HG02885 (cell line): Measurements from ENCODE around the gene ENKUR.
"Not testable (repeated sequence)": the region's sequence is repeated elsewhere in the genome, so short reads cannot be mapped to it uniquely, and the experiment has no call there.

ENCODE experiments used
- ATAC-seq: cut with Tn5 transposase; IDR thresholded peaks from one replicate; pipeline ENCODE4 v1.9.1; 2021; ENCODE audit warnings: mild to moderate bottlenecking; ENCODE audit not compliant: unreplicated experiment, poor library complexity

Gene ENKUR

DNA sequence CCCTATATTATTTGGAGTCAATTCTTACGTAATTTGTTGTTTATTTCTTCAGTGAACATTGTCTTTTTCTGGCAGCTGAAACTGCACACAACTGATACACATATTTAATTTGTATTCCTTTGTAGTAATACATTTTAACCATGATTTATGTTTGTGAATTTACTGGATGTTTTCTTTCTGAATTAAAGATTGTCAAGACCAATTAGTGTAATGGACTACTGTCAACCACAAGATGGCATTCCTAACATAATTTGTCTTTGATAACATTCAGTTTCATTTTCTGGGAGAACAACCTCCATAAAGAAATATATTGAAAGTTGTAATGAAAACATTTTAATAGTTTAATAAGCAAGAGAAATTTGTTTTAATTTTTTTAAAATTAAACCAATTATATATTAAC lies 10.5 kb upstream of the ENKUR start:
- ATAC-seq, result no peak

DNA sequence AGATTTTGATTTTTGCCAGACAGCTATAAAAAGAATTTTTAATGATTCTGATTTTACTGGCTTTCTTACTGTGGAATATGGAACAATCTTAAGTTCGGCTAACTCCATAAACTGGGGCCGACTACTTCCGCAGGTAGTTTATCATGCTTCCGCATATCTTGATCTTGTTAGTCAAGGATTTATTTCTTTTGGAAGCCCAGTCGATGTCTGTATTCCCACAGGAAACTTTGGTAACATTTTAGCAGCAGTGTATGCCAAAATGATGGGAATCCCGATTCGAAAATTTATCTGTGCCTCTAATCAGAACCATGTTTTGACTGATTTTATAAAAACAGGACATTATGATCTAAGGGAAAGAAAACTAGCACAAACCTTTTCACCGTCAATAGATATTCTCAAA lies 8.6 kb upstream of the ENKUR start:
- ATAC-seq, result no peak

DNA sequence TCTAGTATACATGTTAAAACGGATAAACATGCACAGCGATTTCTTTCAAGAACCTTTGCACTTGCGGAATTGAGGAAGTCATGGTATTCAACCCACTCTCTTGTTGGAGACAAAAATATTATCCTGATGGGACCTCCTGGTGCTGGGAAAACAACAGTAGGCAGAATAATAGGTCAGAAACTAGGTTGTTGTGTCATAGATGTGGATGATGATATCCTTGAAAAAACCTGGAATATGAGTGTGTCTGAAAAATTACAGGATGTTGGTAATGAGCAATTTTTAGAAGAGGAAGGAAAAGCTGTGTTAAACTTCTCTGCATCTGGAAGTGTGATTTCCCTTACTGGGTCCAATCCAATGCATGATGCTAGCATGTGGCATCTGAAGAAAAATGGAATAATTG lies 7.3 kb upstream of the ENKUR start:
- ATAC-seq, result no peak

DNA sequence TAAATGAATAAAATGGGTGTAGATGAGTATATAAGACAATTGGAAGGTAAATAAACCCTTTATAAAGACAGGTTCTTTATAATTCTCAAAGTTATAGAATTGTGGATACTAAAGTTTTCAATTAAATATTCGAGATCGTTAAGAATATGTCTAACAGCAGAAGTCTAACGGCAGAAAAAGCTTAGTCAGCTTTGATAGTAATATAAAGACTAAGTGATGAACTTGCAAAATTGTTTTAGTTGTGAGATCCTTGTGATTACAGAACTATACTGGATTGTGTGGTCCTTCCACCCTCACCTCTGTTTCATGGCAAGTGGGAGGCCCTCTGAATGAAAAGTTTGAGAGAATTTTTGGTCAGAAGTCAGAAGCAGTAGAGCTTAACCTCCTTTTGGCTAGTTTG lies 2.7 kb upstream of the ENKUR start:
- ATAC-seq, result no peak

DNA sequence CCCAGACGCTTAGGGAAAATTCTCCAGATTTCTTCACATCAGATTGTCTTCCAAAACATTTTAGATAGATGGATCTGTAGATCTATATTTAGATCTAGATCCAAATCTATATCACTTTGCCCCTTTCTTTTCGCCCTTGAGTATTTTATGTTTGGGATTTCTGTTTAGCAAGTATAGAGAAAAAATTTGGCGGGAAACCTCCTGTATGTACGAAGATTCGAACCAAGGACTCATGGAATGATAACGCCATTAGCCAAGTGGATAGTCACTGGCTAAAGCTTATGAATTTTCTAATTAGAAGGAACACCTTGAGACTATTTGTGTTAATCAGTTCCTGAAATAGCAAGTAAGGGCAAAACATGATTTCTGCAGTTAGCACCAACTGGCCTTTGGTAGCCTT lies 1.7 kb upstream of the ENKUR start:
- no peak for ATAC-seq

DNA sequence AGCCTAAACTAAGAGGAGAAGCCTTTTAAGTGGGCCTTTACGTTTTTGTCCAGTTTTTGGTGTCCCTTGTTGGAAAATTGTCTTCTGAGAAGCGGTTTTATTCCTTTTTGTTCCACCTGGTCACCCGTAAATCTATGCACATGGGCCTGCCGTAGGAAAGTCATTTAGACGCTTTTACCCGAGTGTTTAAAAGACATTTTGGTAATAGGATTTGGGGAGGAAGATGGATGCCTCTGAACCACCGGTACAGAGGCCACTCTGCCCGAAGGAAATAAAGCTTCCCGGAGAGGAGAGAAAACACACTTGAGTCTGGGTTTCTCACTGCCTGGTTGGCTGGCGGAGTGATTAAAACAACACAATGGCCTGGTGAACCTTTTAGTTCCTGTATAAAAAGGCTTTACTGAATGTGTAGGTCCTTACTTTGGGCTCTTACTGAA lies 1.2 kb upstream of the ENKUR start:
- peak; percentile 7 for ATAC-seq

DNA sequence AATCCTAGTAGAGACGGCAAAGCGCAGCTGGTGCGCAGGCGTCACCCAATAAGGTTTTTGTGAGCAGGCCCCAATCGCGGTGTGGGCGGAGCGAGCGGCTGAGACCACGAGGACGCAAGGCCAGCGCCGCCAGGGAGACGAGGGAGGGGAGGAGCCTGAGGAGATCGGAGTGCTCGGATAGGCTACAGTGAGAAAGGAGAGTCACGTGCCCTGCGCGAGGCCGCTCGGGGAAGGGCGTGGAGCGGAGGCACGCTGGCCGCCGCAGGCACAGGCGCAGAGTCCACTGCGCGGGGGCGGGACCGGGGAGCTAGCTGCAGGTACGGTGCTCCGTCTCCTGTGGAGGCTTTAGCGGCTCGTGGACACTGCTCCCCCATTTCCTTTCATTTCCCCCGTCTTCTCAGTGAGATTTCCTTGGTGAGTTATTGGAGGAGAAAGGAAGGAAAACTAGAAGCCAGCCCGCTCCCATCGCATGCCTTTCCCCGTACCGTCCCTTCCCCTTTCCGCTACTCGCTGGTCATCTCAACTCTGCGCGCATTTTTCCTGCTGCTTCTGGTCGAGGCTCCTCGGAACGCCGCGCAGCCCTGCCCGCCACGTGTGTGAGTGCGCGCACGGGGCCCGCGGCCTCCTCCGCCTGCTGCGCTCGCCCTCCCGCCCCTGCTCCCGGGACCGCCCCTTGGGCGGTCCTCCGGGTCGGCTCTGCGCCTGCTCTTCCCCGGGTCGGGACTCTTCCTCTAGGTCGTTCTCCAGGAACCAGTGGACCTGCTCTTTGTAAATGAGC lies 607 bp upstream of the ENKUR start, which contains the start of gene THNSL1:
Gene THNSL1 (plus strand): TSS at position 237 of the 778 bp plus-strand sequence. CDS start 6,612 bp downstream, outside the sequence.
- ATAC-seq, result peak; percentile 97

DNA sequence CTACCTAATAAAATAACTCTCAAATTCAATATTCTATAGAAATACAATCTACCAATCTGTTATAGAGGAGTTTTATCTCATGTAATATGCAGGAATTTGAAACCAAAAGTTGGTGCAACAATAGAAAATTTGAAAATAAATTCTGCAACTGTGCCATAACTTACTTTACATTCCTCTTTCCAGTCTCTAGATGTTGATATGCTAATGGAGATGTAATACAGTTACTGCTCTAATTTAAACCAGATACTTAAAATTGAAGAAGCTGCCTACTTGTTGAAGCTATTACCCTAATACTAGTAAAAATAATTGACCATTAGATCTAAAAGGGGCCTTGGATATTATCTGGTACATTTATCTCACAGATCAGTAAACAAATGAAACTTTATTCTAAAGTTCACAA lies 1.4 kb downstream of the ENKUR start:
- no peak for ATAC-seq

DNA sequence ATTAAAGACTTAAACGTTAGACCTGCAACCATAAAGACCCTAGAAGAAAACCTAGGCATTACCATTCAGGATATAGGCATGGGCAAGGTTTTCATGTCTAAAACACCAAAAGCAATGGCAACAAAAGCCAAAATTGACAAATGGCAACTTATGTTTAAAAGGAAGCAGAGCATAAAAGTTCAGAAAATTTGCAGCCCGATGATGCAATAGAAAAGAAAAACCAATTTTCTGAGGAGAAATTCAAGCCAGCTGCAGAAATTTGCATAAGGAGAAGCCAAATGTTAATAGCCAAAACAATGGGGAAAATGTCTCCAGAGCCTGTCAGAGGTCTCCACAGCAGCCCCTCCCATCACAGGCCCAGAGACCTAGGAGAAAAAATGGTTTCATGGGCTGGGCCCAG lies 4.4 kb downstream of the ENKUR start:
- not testable (repeated sequence) for ATAC-seq

DNA sequence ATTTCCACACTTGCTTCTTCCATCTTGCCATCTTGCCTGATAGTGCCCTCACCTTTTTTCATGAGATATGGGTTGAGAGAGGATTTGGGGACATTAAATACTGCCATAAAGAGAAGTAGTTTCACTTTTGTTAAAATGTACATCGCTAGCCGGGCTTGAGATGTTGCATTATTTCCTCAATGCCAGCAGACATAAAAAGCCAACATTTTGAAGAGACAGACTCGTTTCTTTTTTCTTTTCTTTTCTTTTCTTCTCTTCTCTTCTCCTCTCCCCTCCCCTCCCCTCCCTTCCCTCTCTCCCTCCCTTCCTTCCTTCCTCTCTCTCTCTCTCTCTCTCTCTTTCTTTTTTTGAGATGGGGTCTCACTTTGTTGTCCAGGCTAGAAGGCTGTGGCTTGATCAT lies 17.9 kb downstream of the ENKUR start:
- no peak for ATAC-seq

DNA sequence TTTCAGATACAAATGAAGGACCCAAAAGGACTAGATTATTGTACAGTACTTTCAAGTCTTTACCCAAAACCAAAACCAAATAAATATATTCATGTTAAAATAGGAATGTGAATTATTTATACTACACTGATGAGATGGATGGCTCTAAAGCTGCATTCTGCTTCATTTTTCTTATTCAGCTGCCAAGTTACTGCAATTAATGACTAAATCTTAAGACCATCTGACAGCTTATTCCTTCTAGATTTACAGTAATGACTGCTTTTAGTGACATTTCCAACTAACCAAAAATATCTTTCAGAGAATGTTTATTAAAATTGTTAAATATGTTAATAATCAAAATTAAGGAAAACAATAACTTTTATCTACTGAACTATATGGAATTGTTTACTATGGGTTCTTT lies 20.9 kb downstream of the ENKUR start:
- no peak for ATAC-seq

DNA sequence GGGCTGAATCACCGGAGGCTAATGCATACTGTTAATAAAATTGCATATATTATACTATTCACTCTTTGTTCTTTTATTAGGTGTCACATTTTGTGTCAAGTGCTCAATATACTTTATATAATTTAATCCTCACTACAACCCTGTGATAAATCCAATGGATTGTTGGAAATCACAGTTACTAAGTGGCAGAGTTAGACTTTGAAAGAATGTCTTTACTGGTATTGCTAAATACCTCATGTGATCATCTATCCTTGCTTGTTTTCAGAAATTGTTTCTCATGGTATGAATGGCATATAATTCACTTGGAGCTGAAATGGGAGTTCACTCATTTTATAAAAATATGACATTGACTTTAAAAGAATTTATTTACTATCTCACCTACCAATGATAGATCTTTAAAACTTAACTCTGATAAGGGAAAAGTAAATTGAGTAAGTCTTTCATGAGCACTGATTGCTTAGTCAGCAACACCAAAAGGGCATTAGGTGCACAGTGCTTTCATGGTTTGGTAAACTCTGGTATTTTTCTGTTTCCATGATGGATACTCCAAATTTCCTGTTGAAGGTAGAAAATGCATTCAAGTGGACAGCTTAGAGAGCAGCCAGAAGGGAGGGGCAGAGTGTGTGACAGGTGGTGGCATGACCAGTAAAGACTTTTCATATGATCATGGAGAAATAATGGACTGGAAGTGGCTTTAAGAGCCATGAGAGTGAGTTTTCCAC lies 22.6 kb downstream of the ENKUR start:
- ATAC-seq, result no peak

DNA sequence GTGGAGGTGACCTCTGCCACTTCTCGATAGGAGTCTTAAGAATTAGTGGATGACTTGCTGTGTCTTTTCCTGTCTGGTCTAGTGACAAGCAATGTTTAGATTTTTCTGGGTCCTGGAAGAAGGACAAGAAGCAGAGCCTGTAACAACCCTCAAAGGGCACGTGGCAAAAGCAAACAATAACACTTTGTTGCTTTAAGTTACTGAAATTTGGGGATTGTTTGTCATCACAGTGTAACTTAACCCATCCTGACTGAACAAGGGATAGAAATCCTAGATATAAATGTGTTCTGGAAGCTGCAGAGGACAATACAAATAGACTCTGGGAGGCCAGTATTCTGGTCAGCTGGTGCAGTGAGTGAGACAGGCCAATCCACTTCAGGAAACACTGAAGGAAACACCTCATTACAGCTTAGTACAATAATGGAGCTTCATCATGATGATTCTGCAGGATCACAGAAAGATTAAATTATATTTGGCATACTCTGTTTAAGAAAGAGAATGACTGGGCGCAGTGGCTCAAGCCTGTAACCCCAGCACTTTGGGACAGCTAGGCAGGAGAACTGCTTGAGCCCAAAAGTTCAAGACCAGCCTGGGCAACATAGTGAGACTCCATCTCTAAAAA lies 23.3 kb downstream of the ENKUR start:
- ATAC-seq, result no peak

DNA sequence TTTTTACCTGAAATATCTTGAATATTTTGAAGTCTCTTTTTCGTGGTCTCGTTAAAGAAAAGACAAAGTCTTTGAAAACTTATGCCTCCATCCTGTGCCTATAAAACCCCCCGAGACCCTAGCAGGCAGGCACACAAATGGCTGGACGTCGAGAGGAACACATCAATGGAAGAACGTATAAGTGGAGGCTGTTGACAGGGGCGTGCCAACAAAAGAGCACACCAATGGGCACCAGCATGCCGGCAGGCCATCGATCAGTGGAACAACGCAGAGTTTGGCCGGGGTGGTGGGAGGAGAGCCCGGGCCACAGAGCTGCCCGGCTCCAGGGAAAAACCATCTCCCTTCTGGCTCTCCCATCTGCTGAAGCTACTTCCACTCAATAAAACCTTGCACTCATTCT lies 24.7 kb downstream of the ENKUR start:
- ATAC-seq, result no peak

DNA sequence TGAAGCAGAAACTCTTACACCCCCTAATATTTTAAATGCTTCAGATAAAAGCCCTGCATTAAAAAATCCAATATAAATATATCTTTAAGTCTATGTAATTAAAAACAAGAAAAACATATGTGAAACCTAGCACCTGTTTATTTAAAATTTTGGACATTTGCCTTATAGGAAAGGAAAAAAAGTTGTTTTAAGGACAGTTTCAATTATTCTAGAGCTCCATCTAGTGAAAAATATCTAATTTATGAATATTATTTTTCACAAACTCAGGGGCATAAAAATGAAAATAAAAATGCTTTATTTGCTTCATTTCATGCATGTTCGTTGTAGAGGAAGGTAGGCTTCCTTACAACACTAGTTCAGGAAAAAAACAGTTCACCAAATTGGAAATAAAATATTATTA lies 26.1 kb downstream of the ENKUR start:
- no peak for ATAC-seq

DNA sequence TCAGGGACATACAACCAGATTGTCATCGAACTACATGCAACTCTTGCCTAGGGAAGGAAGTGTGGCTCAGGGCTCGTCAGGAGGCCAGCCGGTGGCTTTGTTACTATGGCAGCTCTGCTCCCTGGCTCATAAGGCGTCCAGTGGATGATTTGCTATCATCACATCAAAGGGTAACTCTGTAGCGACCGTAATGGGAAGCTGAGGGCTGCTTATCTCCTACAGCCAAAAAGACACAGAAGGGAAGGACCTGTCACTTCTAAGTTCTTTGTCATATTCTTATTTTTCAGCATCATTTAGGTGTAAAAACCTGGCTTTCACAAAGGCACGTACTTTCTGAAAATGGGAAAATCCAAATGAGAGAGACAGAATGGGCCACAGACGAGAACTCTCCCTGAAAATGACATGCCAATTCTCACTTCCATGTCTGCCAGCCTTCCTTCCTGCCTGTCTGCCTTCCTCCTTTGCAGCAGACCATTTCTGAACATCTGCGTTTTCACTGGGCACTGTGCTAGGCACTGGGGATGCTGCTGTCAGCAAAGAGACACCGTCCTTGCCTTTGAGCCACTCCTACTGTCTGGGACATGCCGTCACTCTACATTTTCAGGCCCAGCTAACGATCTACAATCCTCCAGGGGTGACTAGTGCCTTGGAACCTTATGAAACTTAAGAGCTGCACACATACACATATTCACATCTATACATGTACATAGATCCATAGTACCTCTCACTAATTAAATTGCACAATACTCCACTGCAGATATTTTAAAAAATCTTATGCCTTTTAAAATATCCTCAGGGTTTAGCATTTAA lies 26.9 kb downstream of the ENKUR start:
- ATAC-seq, result no peak

DNA sequence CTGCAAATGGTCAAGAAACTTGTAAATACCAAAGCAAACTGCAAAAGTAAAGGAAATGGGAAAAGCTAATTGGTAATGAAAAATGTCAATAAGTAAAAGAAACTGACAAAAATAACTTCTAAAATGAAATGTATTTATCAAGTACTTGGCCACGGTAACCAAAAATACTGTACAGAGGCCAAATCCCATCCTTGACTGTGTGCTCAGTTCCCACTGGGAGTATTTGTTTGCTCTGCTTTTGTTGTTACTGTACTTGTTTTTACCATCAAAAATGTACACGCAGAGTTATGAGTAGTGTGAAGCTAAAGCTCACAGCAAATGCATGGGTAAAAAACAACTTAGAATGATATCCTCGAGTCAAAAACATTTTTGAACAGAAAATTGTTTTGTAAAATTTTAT lies 31.1 kb downstream of the ENKUR start:
- no peak for ATAC-seq

DNA sequence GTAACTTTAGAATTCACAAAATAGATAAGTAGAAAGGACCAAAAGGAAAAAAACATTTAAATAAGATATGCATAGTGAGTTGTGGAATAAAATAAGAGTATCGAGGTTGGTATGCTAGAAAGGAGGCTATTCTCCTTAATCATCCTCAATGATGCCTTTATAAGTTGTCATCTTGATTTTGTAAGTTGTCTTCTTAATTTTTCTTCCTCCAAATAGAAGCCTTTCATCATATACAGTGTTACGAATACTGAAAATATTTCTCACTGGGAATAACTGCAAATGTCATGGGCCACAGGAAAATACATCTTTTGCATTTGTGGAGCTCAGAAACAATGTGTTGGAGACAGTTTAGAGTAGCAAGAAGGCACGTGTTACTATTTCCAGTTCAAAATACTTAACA lies 32.0 kb downstream of the ENKUR start:
- no peak for ATAC-seq

DNA sequence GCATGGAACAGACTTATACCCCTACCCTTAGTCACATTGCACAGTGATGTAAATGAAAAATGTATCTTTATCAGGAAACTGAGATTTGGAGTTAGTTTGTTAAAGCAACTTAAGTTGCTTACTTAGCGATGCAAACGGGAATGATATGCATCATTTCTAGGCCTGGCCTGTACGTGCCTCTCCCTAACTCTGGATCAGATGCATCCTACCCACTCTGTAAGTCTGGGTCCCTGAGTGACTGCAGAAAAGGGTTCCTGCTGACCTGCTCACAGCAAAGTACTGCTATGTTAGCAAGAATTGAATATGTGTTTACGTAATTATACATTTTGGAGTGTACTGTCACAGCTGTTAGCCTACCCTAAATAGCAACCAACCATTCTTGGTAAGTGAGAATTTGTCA lies 32.8 kb downstream of the ENKUR start:
- ATAC-seq, result no peak

DNA sequence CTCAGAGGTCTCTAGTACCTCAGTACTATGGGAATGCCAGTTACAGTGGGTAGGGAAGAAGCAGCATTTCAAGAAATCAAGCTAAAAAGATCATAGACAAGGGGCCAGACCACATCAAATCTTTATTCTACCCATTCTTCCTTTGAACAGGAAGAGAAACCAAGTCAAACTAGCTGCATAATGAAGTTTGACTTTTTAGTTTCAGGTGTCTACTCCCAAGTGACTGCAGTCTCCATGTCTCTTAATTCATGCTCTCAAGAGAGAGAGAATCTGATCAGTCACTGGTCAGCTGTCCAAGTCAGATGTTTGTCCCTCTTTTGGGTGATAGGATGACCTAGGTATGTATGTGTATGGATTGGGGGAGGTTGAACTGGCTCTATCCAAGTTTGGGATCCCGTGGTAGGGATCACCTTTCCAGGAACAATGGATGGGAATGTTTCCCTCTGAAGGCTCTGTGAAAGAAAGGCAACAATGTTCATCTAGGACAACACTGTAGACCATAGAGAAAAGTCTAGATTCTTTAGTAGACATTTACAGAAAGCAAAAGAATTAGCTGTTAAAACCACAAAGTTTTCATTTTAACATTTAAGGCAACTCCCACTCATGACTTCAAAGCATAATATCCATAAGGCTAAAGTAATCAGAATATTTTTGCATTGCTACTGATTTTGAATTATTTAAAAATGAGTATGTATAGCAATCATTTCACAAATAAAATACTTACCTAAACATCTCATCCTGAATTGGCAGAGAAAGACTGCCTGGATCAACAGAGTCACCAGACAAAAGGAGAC lies 33.4 kb downstream of the ENKUR start:
- ATAC-seq, result peak; percentile 56
